ENCODE measurements around the gene GRIA4. TPM values are rescaled to one million over a fixed set of nuclear protein-coding genes. Genes with fewer than 3 reads are reported as not detected.
"Not testable (repeated sequence)": the region's sequence is repeated elsewhere in the genome, so short reads cannot be mapped to it uniquely, and the experiment has no call there.

Gene GRIA4
- total and polyA plus RNA-seq, 2 donors (not counting 1 experiment from before 2014, with no cell fraction given), result not detected

DNA sequence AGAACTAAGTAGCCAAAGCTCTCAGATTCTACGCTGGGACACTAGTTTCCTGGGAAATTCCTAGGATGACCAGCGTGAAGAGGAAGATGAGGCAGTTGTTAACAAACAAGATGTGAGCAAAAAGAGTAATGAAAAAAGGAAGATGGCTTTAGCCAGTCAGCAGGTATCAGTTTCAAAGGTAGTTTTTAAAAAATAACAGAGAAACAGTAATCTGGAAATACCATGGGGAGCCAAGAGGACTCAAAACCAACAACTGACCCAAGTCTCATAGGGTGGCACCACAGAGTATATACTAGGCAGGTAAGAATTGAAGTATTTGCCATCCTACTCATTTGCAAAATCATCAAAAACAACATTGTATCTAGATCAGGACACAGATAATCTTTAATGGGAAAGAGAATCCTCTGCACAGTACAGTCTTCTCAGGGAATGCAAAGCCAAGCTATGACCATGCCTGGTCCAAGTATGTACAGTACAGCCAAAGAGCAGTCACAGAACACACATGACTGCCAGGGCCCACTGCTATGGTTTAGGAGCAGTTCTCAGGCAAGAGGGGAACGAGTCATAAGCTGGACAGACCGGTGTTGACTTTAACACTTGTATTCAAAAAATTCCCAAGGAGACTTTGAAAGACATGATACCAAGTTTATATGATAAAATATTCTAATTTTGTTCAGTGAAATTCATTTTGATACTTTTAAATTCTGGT lies 391.6 kb downstream of the GRIA4 start:
- Histone ChIP-seq H3K79me2 (ENCODE audit: control insufficient read depth, insufficient read depth, low read length) (no peaks in the 10 kb centered on the region), H3K36me3 (replicated peaks in 1 of 2; ENCODE audit: control extremely low read depth in 1 of 2, control insufficient read depth in 1 of 2, extremely low read depth in 1 of 2, insufficient read depth in 2 of 2, low read length in 1 of 2) (peaks cover 0 to 11% of the 10 kb centered on the region in 2 experiments), H2AFZ (ENCODE audit: insufficient read depth, low read depth, low read length, poor library complexity, severe bottlenecking) (no peak overlapping the region), H3K27me3 (replicated peaks in 1 of 4; ENCODE audit: control extremely low read depth in 1 of 4, control insufficient read depth in 3 of 4, insufficient read depth in 4 of 4, low read length in 3 of 4) (no peaks in the 10 kb centered on the region), H3K4me2 (replicated peaks; ENCODE audit: low read depth, low read length, poor library complexity, severe bottlenecking) (no peak overlapping the region), H3K4me1 (ENCODE audit: control insufficient read depth in 2 of 2, insufficient read depth in 2 of 2, low read length in 2 of 2) (no peaks in the 10 kb centered on the region), H3K9ac (ENCODE audit: low read length) (no peak overlapping the region), H3K27ac (ENCODE audit: low read length in 2 of 2) (no peak overlapping the region), H3K9me3 (ENCODE audit: control extremely low read depth in 1 of 3, control insufficient read depth in 2 of 3, insufficient read depth in 1 of 3, low read length in 2 of 3) (peaks cover 1 to 9% (median 4%) of the 10 kb centered on the region in 3 donors), H4K20me1 (ENCODE audit: control insufficient read depth, insufficient read depth, low read length, poor library complexity, severe bottlenecking) (no peaks in the 10 kb centered on the region), H3K4me3 (ENCODE audit: control extremely low read depth in 1 of 5, extremely low read depth in 1 of 5, insufficient read depth in 1 of 5, low read depth in 2 of 5, low read length in 4 of 5) (no peak overlapping the region)
- Mint-ChIP-seq H3K27me3 (no peaks in the 10 kb centered on the region), H3K4me3 (no peak overlapping the region), H3K4me1 (peaks cover 5% of the 10 kb centered on the region), H3K27ac (no peak overlapping the region), H3K9me3 (ENCODE audit: insufficient read depth) (peaks cover 7% of the 10 kb centered on the region)
- ATAC-seq (ENCODE audit: low read depth) (no peak), DNase-seq (no peak)
- ChIA-PET POLR2A (no interaction called here), CTCF (no interaction called here)
- WGBS (ENCODE audit: insufficient coverage), result 81% methylated on average over 2 of the region's 4 CpGs
- TF ChIP-seq, protein P1, sequence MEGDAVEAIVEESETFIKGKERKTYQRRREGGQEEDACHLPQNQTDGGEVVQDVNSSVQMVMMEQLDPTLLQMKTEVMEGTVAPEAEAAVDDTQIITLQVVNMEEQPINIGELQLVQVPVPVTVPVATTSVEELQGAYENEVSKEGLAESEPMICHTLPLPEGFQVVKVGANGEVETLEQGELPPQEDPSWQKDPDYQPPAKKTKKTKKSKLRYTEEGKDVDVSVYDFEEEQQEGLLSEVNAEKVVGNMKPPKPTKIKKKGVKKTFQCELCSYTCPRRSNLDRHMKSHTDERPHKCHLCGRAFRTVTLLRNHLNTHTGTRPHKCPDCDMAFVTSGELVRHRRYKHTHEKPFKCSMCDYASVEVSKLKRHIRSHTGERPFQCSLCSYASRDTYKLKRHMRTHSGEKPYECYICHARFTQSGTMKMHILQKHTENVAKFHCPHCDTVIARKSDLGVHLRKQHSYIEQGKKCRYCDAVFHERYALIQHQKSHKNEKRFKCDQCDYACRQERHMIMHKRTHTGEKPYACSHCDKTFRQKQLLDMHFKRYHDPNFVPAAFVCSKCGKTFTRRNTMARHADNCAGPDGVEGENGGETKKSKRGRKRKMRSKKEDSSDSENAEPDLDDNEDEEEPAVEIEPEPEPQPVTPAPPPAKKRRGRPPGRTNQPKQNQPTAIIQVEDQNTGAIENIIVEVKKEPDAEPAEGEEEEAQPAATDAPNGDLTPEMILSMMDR (IDR thresholded peaks at IDR 0.05), result no peak
- TF ChIP-seq EZH2 (IDR thresholded peaks at IDR 0.05; ENCODE audit: borderline replicate concordance, insufficient read depth, low read depth, low read length, poor library complexity, severe bottlenecking), result no peak
- intact Hi-C loops (cut with micrococcal nuclease), result no loop called here

DNA sequence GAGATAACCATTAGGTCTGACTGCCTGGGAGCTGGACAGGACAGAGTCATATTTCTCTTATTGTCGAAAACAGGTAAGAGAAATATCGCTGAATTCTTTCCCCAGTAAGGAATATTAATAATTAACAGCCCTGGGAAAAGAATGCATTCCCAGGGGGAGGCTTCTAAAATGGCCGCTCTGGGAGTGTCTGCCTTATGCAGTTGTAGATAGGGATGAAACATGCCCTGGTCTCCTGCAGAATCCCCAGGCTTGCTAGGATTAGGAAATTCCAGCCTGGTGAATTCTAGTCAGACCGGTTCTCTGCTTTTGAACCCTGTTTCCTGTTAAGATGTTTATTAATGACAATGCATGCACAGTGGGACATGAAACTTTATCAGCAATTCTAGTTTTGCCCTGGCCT lies 393.2 kb downstream of the GRIA4 start:
- H3K27ac Mint-ChIP-seq; DNase-seq; H3K79me2 ChIP-seq (ENCODE audit: control insufficient read depth, insufficient read depth, low read length); H3K27me3 Mint-ChIP-seq; H3K4me1 Mint-ChIP-seq; H4K20me1 ChIP-seq (ENCODE audit: control insufficient read depth, insufficient read depth, low read length, poor library complexity, severe bottlenecking); H3K4me3 Mint-ChIP-seq; H3K27ac ChIP-seq (ENCODE audit: low read length in 2 of 2); H3K9ac ChIP-seq (ENCODE audit: low read length); H2AFZ ChIP-seq (ENCODE audit: insufficient read depth, low read depth, low read length, poor library complexity, severe bottlenecking); H3K4me2 ChIP-seq (replicated peaks; ENCODE audit: low read depth, low read length, poor library complexity, severe bottlenecking); H3K4me3 ChIP-seq (ENCODE audit: control extremely low read depth in 1 of 5, extremely low read depth in 1 of 5, insufficient read depth in 1 of 5, low read depth in 2 of 5, low read length in 4 of 5); POLR2A ChIA-PET; CTCF ChIA-PET; H3K9me3 Mint-ChIP-seq (ENCODE audit: insufficient read depth); ATAC-seq (ENCODE audit: low read depth); intact Hi-C loops (cut with micrococcal nuclease); H3K4me1 ChIP-seq (ENCODE audit: control insufficient read depth in 2 of 2, insufficient read depth in 2 of 2, low read length in 2 of 2); H3K27me3 ChIP-seq (replicated peaks in 1 of 4; ENCODE audit: control extremely low read depth in 1 of 4, control insufficient read depth in 3 of 4, insufficient read depth in 4 of 4, low read length in 3 of 4): not testable (repeated sequence)
- peaks cover 1 to 13% (median 4%) of the 10 kb centered on the region in 3 donors for H3K9me3 ChIP-seq (ENCODE audit: control extremely low read depth in 1 of 3, control insufficient read depth in 2 of 3, insufficient read depth in 1 of 3, low read length in 2 of 3)
- 100% methylated on average over 1 of the region's 4 CpGs for WGBS (ENCODE audit: insufficient coverage)
- peaks cover 3 to 25% of the 10 kb centered on the region in 2 experiments for H3K36me3 ChIP-seq (replicated peaks in 1 of 2; ENCODE audit: control extremely low read depth in 1 of 2, control insufficient read depth in 1 of 2, extremely low read depth in 1 of 2, insufficient read depth in 2 of 2, low read length in 1 of 2)

Measured in B cell (primary cell).